Endothelial cell of umbilical vein (primary cell): Measurements from ENCODE around the gene ZMIZ1. TPM values are rescaled to one million over a fixed set of nuclear protein-coding genes. Genes with fewer than 3 reads are reported as not detected.

Experiments used
- BruUV-seq: library from RNA; stranded (reverse); fragments of 400-500 nt; replicated peaks from 2 replicates; lab custom pipeline; 2021; lab: Mats Ljungman, UMichigan
- CTCF ChIA-PET: fragments of 300-600, 350-600 bp; sonication (Branson Sonifier 250); formaldehyde crosslinking; loops from one replicate; lab custom pipeline; 2021; ENCODE audit warnings: antibody characterized with exemption, inconsistent platforms; lab: Charles Lee
- POLR2A ChIA-PET: fragments of 300-600, 350-600 bp; sonication (Branson Sonifier 250); formaldehyde crosslinking; loops from one replicate; lab custom pipeline; 2021; ENCODE audit warnings: antibody characterized with exemption, inconsistent platforms; lab: Charles Lee
- DNase-seq: peaks from one replicate; pipeline ENCODE4 v3.0.0-alpha.2; 2011; ENCODE audit warnings: low read depth, low spot score
- FAIRE-seq: peaks from 2 replicates; lab custom pipeline; 2011; peaks lifted over from hg19 to GRCh38; lab: Jason Lieb, UNC
- H2AFZ ChIP-seq: 2 replicates; pipeline ENCODE4 v1.6.0; 2012; ENCODE audit warnings: low read depth, low read length, control low read depth, inconsistent platforms
- H3K27ac ChIP-seq: 2 replicates; pipeline ENCODE4 v1.5.1; 2011; ENCODE audit warnings: low read depth, mild to moderate bottlenecking, control low read depth, low read length, moderate library complexity; ENCODE audit not compliant: insufficient read depth
- H3K27me3 ChIP-seq, 2 experiments: 2 replicates each; pipeline versions ENCODE4 v1.6.0 to v1.6.1; 2011; ENCODE audit warnings: low read length in 2 of 2, mixed read lengths in 1 of 2; ENCODE audit not compliant: control insufficient read depth in 2 of 2, insufficient read depth in 2 of 2
- H3K36me3 ChIP-seq, 2 experiments: 2 replicates in 1 of 2; 3 replicates in 1 of 2; pipeline ENCODE4 v1.5.1; 2011; ENCODE audit warnings: low read length in 2 of 2, mild to moderate bottlenecking in 1 of 2, moderate library complexity in 1 of 2; ENCODE audit not compliant: control insufficient read depth in 2 of 2, insufficient read depth in 2 of 2; ENCODE audit errors: extremely low read depth in 1 of 2
- H3K4me1 ChIP-seq: 3 replicates; pipeline ENCODE4 v1.5.1; 2011; ENCODE audit warnings: mild to moderate bottlenecking, low read length; ENCODE audit not compliant: control insufficient read depth, insufficient read depth; ENCODE audit errors: extremely low read depth
- H3K4me2 ChIP-seq: 2 replicates; pipeline ENCODE4 v1.6.1; 2011; ENCODE audit warnings: low read length, control low read depth, mixed read lengths; ENCODE audit not compliant: insufficient read depth
- H3K4me3 ChIP-seq, 3 experiments: fragments of 200-600 bp in 1 of 3; sonication (generic), shearing (Covaris generic) in 1 of 3; replicated peaks in 1 of 3; 2 replicates each; pipeline ENCODE4 v1.5.1; 2011 to 2016; ENCODE audit warnings: control low read depth in 3 of 3, low read length in 3 of 3, mild to moderate bottlenecking in 2 of 3, inconsistent platforms in 1 of 3, low read depth in 1 of 3, moderate library complexity in 1 of 3; ENCODE audit not compliant: insufficient read depth in 1 of 3
- H3K79me2 ChIP-seq: 2 replicates; pipeline ENCODE4 v1.6.0; 2012; ENCODE audit warnings: low read length, inconsistent platforms; ENCODE audit not compliant: control insufficient read depth, insufficient read depth
- H3K9ac ChIP-seq: replicated peaks from 2 replicates; pipeline ENCODE3; 2011; ENCODE audit warnings: low read length, control low read depth; ENCODE audit not compliant: insufficient read depth; ENCODE audit errors: extremely low read depth
- H3K9me1 ChIP-seq: replicated peaks from 3 replicates; pipeline ENCODE4 v1.6.0; 2011; ENCODE audit warnings: mild to moderate bottlenecking, low read length; ENCODE audit not compliant: control insufficient read depth, insufficient read depth; ENCODE audit errors: extremely low read depth
- H3K9me3 ChIP-seq: replicated peaks from 2 replicates; pipeline ENCODE4 v1.5.1; 2012; ENCODE audit warnings: low read length, inconsistent platforms; ENCODE audit not compliant: control insufficient read depth, insufficient read depth
- H4K20me1 ChIP-seq: replicated peaks from 2 replicates; pipeline ENCODE3; 2011; ENCODE audit warnings: mild to moderate bottlenecking, low read length; ENCODE audit not compliant: control insufficient read depth, insufficient read depth; ENCODE audit errors: extremely low read depth
- EZH2 ChIP-seq: IDR thresholded peaks from 2 replicates; pipeline ENCODE4 v1.6.1; 2012; ENCODE audit warnings: borderline replicate concordance, low read depth, mild to moderate bottlenecking, moderate library complexity, low read length, inconsistent platforms; ENCODE audit not compliant: severe bottlenecking
- FOS ChIP-seq: IDR thresholded peaks from 2 replicates; pipeline ENCODE4 v1.6.1; 2011; ENCODE audit warnings: mild to moderate bottlenecking, low read length, moderate library complexity, borderline replicate concordance; ENCODE audit not compliant: insufficient read depth
- GATA2 ChIP-seq: IDR thresholded peaks from 2 replicates; pipeline ENCODE4 v1.7.0; 2011; ENCODE audit warnings: low read depth, mild to moderate bottlenecking, moderate library complexity, mixed read lengths, low read length; ENCODE audit not compliant: insufficient read length, insufficient read depth
- JUN ChIP-seq: IDR thresholded peaks from 2 replicates; pipeline ENCODE4 v1.6.1; 2011; ENCODE audit warnings: borderline replicate concordance, low read depth; ENCODE audit not compliant: insufficient read length, insufficient read depth
- MAX ChIP-seq: IDR thresholded peaks from 2 replicates; pipeline ENCODE4 v1.6.1; 2011; ENCODE audit not compliant: insufficient read depth, insufficient read length
- MYC ChIP-seq: IDR thresholded peaks from one replicate; pipeline ENCODE4 v1.6.1; 2011; ENCODE audit warnings: mild to moderate bottlenecking, low read depth, low read length
- POLR2A ChIP-seq: IDR thresholded peaks from 2 replicates; pipeline ENCODE4 v1.6.1; 2012; ENCODE audit warnings: low read depth, mild to moderate bottlenecking, control low read depth, low read length
- dilution Hi-C: fragments of 300-500 bp; cut with MboI; formaldehyde crosslinking; loops from one replicate; pipeline ENCODE4 v1.15.0; 2019; ENCODE audit warnings: low sequenced_read_pairs; ENCODE audit not compliant: extremely low pct_ligation_motif_present
- intact Hi-C: fragments of 100-400 bp; cut with micrococcal nuclease; formaldehyde crosslinking; loops from one replicate; pipeline ENCODE4 v1.10.0; 2022
- polyA plus RNA-seq, 4 experiments: library from polyadenylated mRNA; depleted of rRNA in 3 of 4; stranded (reverse) in 3 of 4; unstranded in 1 of 4; fragments of >200 nt; gene quantifications; 2 replicates each; pipeline versions ENCODE4 v1.2.1 to v1.2.3, GENCODE V29; 2011 to 2012; ENCODE audit warnings: missing spikeins in 1 of 4
- total RNA-seq: library from RNA; stranded (reverse); gene quantifications from 2 replicates; pipeline ENCODE4 v1.2.3, GENCODE V29; 2021
- TF ChIP-seq, protein P1 (sequence below), 2 donors: IDR thresholded peaks; 1 replicate in 1 of 2; 2 replicates in 1 of 2; pipeline ENCODE4 v1.5.1; 2011; ENCODE audit warnings: low read length in 2 of 2, mild to moderate bottlenecking in 2 of 2, moderate library complexity in 2 of 2, control low read depth in 1 of 2, inconsistent platforms in 1 of 2, low read depth in 1 of 2; ENCODE audit not compliant: insufficient read depth in 1 of 2; ENCODE audit errors: extremely low read depth in 1 of 2

Gene ZMIZ1
- total and polyA plus RNA-seq, 2 donors (not counting 3 experiments of a cell fraction or from before 2014, with no cell fraction given), result 12.5 to 46.7 TPM

DNA sequence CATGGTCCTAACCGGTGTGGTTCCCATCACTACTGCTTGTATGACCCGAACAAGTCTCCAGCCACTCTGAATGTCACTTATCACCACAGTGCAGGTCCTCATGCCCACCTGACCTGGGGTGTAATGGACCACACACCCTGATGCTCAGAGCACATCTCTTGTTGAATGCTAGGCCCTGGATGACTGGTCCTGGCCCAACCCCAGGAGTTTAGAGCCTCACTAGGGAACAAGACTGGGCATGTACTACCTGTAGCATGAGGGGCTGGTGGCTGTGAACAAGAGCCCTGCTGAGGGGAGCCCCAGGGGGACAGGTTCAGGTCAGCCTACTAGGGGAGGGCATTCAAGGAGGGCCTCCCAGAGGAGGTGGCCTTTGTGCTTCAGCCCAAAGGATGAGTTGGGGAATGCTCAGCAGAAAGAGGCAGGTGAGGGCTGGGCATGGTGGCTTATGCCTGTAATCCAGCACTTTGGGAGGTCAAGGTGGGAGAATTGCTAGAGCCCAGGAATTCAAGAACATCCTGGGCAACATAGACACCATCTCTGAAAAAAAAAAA is 31.2 kb downstream of the ZMIZ1 start:
- H2AFZ ChIP-seq, result no peak overlapping the region
- dilution Hi-C loops, result no loop called here
- no peaks in the 10 kb centered on the region for H4K20me1 ChIP-seq
- CTCF ChIA-PET, result interaction anchor here (0.7 kb wide), 1 partner anchor 1231 kb away, joined by 3 read pairs; no protein-coding TSS in a partner anchor
- no peak for FAIRE-seq
- no peak overlapping the region for H3K27ac ChIP-seq
- peaks cover 0 to 2% of the 10 kb centered on the region in 2 experiments for H3K36me3 ChIP-seq
- no peak for DNase-seq
- no peak overlapping the region for H3K9ac ChIP-seq
- intact Hi-C loops, result no loop called here
- H3K9me1 ChIP-seq, result no peaks in the 10 kb centered on the region
- H3K27me3 ChIP-seq, result no peaks in the 10 kb centered on the region
- H3K4me1 ChIP-seq, result peaks cover 10% of the 10 kb centered on the region
- POLR2A ChIA-PET, result no interaction called here
- TF ChIP-seq MAX, result no peak
- TF ChIP-seq, protein P1, sequence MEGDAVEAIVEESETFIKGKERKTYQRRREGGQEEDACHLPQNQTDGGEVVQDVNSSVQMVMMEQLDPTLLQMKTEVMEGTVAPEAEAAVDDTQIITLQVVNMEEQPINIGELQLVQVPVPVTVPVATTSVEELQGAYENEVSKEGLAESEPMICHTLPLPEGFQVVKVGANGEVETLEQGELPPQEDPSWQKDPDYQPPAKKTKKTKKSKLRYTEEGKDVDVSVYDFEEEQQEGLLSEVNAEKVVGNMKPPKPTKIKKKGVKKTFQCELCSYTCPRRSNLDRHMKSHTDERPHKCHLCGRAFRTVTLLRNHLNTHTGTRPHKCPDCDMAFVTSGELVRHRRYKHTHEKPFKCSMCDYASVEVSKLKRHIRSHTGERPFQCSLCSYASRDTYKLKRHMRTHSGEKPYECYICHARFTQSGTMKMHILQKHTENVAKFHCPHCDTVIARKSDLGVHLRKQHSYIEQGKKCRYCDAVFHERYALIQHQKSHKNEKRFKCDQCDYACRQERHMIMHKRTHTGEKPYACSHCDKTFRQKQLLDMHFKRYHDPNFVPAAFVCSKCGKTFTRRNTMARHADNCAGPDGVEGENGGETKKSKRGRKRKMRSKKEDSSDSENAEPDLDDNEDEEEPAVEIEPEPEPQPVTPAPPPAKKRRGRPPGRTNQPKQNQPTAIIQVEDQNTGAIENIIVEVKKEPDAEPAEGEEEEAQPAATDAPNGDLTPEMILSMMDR (IDR thresholded peaks at IDR 0.05; ENCODE audit: extremely low read depth in 1 of 2, insufficient read depth in 1 of 2, low read depth in 1 of 2, low read length in 2 of 2), result no peak
- TF ChIP-seq EZH2, result no peak
- no peak for TF ChIP-seq MYC
- no peak for TF ChIP-seq GATA2
- TF ChIP-seq JUN, result no peak
- no peak for TF ChIP-seq POLR2A
- no peak for TF ChIP-seq FOS
- no TSS peak for BruUV-seq
- H3K4me3 ChIP-seq, result no peak overlapping the region
- H3K4me2 ChIP-seq, result no peak overlapping the region
- H3K79me2 ChIP-seq, result peaks cover 84% of the 10 kb centered on the region
- no peaks in the 10 kb centered on the region for H3K9me3 ChIP-seq
